SK-N-SH treated with all-trans-retinoic acid at 6 μM for 48 hours (cell line): ENCODE measurements around the gene MAGEB3.

Experiments used
- ATAC-seq: fragments of 200-7000 bp; cut with Tn5 transposase; 3 replicates; pipeline ENCODE4 v1.9.1; 2020; ENCODE audit warnings: mild to moderate bottlenecking, moderate library complexity
- ARNTL ChIP-seq: fragments of 450-650 bp; formaldehyde crosslinking; IDR thresholded peaks from 2 replicates; pipeline ENCODE4 v1.5.0; 2020; ENCODE audit warnings: low read depth, mild to moderate bottlenecking, moderate library complexity, borderline replicate concordance
- BACH2 ChIP-seq: fragments of 250-450 bp; sonication (Bioruptor Pico); IDR thresholded peaks from 2 replicates; pipeline ENCODE4 v1.9.0; 2021; ENCODE audit warnings: mild to moderate bottlenecking, borderline replicate concordance
- CSDC2 ChIP-seq: fragments of 250-450 bp; sonication (Bioruptor Pico); IDR thresholded peaks from 2 replicates; pipeline ENCODE4 v1.5.0; 2020; ENCODE audit warnings: mild to moderate bottlenecking, moderate library complexity
- CSRNP3 ChIP-seq: fragments of 250-450 bp; sonication (Bioruptor Pico); IDR thresholded peaks from 2 replicates; pipeline ENCODE4 v1.5.1; 2021; ENCODE audit warnings: mild to moderate bottlenecking, moderate library complexity
- ESRRG ChIP-seq: fragments of 250-450 bp; sonication (Bioruptor Pico); IDR thresholded peaks from 2 replicates; pipeline ENCODE4 v1.6.1; 2021; ENCODE audit warnings: mild to moderate bottlenecking
- ISL1 ChIP-seq: fragments of 250-450 bp; sonication (Bioruptor Pico); IDR thresholded peaks from 2 replicates; pipeline ENCODE4 v2.1.2; 2022; ENCODE audit warnings: mild to moderate bottlenecking, moderate library complexity
- PATZ1 ChIP-seq: fragments of 250-450 bp; sonication (Bioruptor Pico); IDR thresholded peaks from 2 replicates; pipeline ENCODE4 v1.8.0; 2020; ENCODE audit warnings: mild to moderate bottlenecking, moderate library complexity, borderline replicate concordance
- PPARA ChIP-seq: fragments of 250-450 bp; sonication (Bioruptor Pico); IDR thresholded peaks from 2 replicates; pipeline ENCODE4 v1.5.0; 2020; ENCODE audit warnings: mild to moderate bottlenecking, borderline replicate concordance
- TOX ChIP-seq: fragments of 250-450 bp; sonication (Bioruptor Pico); IDR thresholded peaks from 2 replicates; pipeline ENCODE4 v1.8.0; 2021; ENCODE audit warnings: mild to moderate bottlenecking, moderate library complexity, borderline replicate concordance
- TSHZ2 ChIP-seq: fragments of 250-450 bp; sonication (Bioruptor Pico); IDR thresholded peaks from 2 replicates; pipeline ENCODE4 v1.5.0; 2020; ENCODE audit warnings: mild to moderate bottlenecking, moderate library complexity
- ZC3H10 ChIP-seq: fragments of 250-450 bp; sonication (Bioruptor Pico); IDR thresholded peaks from 2 replicates; pipeline ENCODE4 v1.5.1; 2021; ENCODE audit warnings: mild to moderate bottlenecking, moderate library complexity
- ZFP3 ChIP-seq: fragments of 250-450 bp; sonication (Bioruptor Pico); IDR thresholded peaks from 2 replicates; pipeline ENCODE4 v1.5.0; 2020; ENCODE audit warnings: mild to moderate bottlenecking, moderate library complexity
- ZFP30 ChIP-seq: fragments of 450-650 bp; formaldehyde crosslinking; IDR thresholded peaks from 2 replicates; pipeline ENCODE4 v1.5.0; 2022; ENCODE audit warnings: mild to moderate bottlenecking, moderate library complexity
- ZNF565 ChIP-seq: fragments of 450-650 bp; formaldehyde crosslinking; conservative IDR thresholded peaks from 2 replicates; pipeline ENCODE4 v1.5.0; 2020; ENCODE audit warnings: low read depth, mild to moderate bottlenecking, moderate library complexity
- ZNF70 ChIP-seq: fragments of 450-650 bp; formaldehyde crosslinking; IDR thresholded peaks from 2 replicates; pipeline ENCODE4 v1.5.0; 2020; ENCODE audit warnings: mild to moderate bottlenecking, moderate library complexity
- ZNF8 ChIP-seq: fragments of 450-650 bp; formaldehyde crosslinking; IDR thresholded peaks from 2 replicates; pipeline ENCODE4 v1.5.0; 2020; ENCODE audit warnings: mild to moderate bottlenecking, moderate library complexity

MAGEB3 gene

GRCh38 chrX:30212172-30212571 lies 18.3 kb upstream of the MAGEB3 start (continued):
- TF ChIP-seq TSHZ2 (CRISPR knock-in tag), result no peak
- no peak for TF ChIP-seq CSRNP3 (CRISPR knock-in tag)
- TF ChIP-seq BACH2 (CRISPR knock-in tag), result no peak
- no peak for TF ChIP-seq ZNF70 (CRISPR knock-in tag)

GRCh38 chrX:30215357-30215843 lies 15.1 kb upstream of the MAGEB3 start, which contains the start of gene MAGEB2:
Gene MAGEB2, plus strand, starts transcription at chrX:30215563. Its CDS starts 3,018 bp downstream, at chrX:30218581.
- ATAC-seq, result peak; percentile 66
- TF ChIP-seq ESRRG (CRISPR knock-in tag) (no peak), ZNF8 (no peak), ARNTL (no peak)

- TF ChIP-seq ESRRG (CRISPR knock-in tag) (no peak), CSRNP3 (CRISPR knock-in tag) (no peak), TOX (no peak)
- TF ChIP-seq, all 23 proteins: peak for 0
- ATAC-seq, result no peak
These were observed 13.0 kb upstream of the MAGEB3 start for GRCh38 chrX:30217465-30217864.

- no peak for ATAC-seq
- TF ChIP-seq PATZ1 (CRISPR knock-in tag) (no peak), PPARA (CRISPR knock-in tag) (no peak), ZFP3 (CRISPR knock-in tag) (no peak), ZC3H10 (no peak), ZFP30 (CRISPR knock-in tag) (no peak), ESRRG (CRISPR knock-in tag) (no peak), ZNF565 (no peak), BACH2 (CRISPR knock-in tag) (no peak), TOX (no peak), CSRNP3 (CRISPR knock-in tag) (no peak), TSHZ2 (CRISPR knock-in tag) (no peak), ARNTL (no peak), CSDC2 (no peak), ZNF70 (CRISPR knock-in tag) (no peak), ISL1 (CRISPR knock-in tag) (no peak)
These were observed 11.1 kb upstream of the MAGEB3 start for GRCh38 chrX:30219372-30219771.
